OCI-LY1 (cell line): ENCODE measurements around the gene XRCC2.

Source experiments
- CTCF ChIP-seq: fragments of 200-600 bp; sonication (generic), shearing (Covaris generic); IDR thresholded peaks from 2 replicates; pipeline ENCODE4 v1.5.1; 2017; ENCODE audit warnings: mild to moderate bottlenecking, antibody characterized with exemption, low read length, moderate library complexity, mixed read lengths
- EZH2 ChIP-seq: fragments of 200-600 bp; sonication (generic), shearing (Covaris generic); IDR thresholded peaks from 2 replicates; pipeline ENCODE4 v1.8.0; 2017; ENCODE audit warnings: borderline replicate concordance, mixed run types, mild to moderate bottlenecking, antibody characterized with exemption, low read length, moderate library complexity, mixed read lengths

GRCh38 chr7:152649220-152649619, 26.7 kb downstream of the XRCC2 start:
- TF ChIP-seq EZH2 = no peak
- no peak for TF ChIP-seq CTCF
